Mesodermal cell (in vitro differentiated cells): Measurements from ENCODE around the gene SEMA3F. TPM values are rescaled to one million over a fixed set of nuclear protein-coding genes. Genes with fewer than 3 reads are reported as not detected.
A peak's percentile ranks its signal among the peaks of the same experiment; 100 is the strongest.

Experiments used
- H3K27ac ChIP-seq: 2 replicates; pipeline ENCODE4 v1.7.0; 2013; ENCODE audit warnings: mild to moderate bottlenecking, low read depth, low read length, moderate library complexity; ENCODE audit not compliant: severe bottlenecking
- H3K36me3 ChIP-seq: 2 replicates; pipeline ENCODE4 v1.7.1; 2013; ENCODE audit warnings: mild to moderate bottlenecking, low read length, moderate library complexity; ENCODE audit not compliant: control insufficient read depth, insufficient read depth
- H3K4me1 ChIP-seq: one replicate; pipeline ENCODE4 v1.7.1; 2013; ENCODE audit warnings: mild to moderate bottlenecking, low read length; ENCODE audit not compliant: insufficient read depth, control insufficient read depth, poor library complexity, severe bottlenecking
- H3K4me3 ChIP-seq: 2 replicates; pipeline ENCODE4 v1.7.0; 2013; ENCODE audit warnings: low read length, control low read depth, mild to moderate bottlenecking; ENCODE audit not compliant: insufficient read depth, poor library complexity, severe bottlenecking; ENCODE audit errors: extremely low read depth
- H3K9me3 ChIP-seq: 2 replicates; pipeline ENCODE4 v1.7.1; 2013; ENCODE audit warnings: mild to moderate bottlenecking, low read length, moderate library complexity; ENCODE audit not compliant: control insufficient read depth
- WGBS, 2 experiments: methylation state at CpG; one replicate each; pipeline ENCODE4 v1.1.5; 2013; ENCODE audit warnings: missing lambda C conversion rate in 2 of 2; ENCODE audit not compliant: insufficient coverage in 2 of 2; 5-methylcytosine and 5-hydroxymethylcytosine counted together
- polyA plus RNA-seq, 2 experiments: library from polyadenylated mRNA; stranded (reverse); fragments of 50-300 nt; gene quantifications; one replicate each; pipeline ENCODE4 v1.2.3, GENCODE V29; 2013

SEMA3F gene
- 36.6 TPM for polyA plus RNA-seq (2013, experiment 1 of 2)
- polyA plus RNA-seq (2013, experiment 2 of 2) = 29.9 TPM

GRCh38 chr3:50154840-50155490, at the start of gene SEMA3F:
Gene SEMA3F, plus strand, starts transcription at chr3:50155324. Its CDS starts 4,299 bp downstream, at chr3:50159623.
- H3K27ac ChIP-seq = no peak within 1 kb of the TSS
- 0% methylated on average over 43 to 71 of the region's 98 CpGs for WGBS, 2 experiments
- H3K4me3 ChIP-seq = peak within 1 kb of the TSS; percentile 47
- no peaks in the 10 kb centered on the region for H3K36me3 ChIP-seq
- peaks cover 37% of the 10 kb centered on the region for H3K4me1 ChIP-seq
- H3K9me3 ChIP-seq = no peaks in the 10 kb centered on the region

GRCh38 chr3:50111757-50112156, 43.4 kb upstream of the SEMA3F start:
- Histone ChIP-seq H3K36me3 (peaks cover 100% of the 10 kb centered on the region), H3K9me3 (no peaks in the 10 kb centered on the region), H3K4me1 (no peaks in the 10 kb centered on the region), H3K27ac (no peak overlapping the region), H3K4me3 (no peak overlapping the region)
- 100% methylated on average over 2 of the region's 5 CpGs; no CpG with 5 or more reads in 1 of the 2 experiments for WGBS, 2 experiments

DNA sequence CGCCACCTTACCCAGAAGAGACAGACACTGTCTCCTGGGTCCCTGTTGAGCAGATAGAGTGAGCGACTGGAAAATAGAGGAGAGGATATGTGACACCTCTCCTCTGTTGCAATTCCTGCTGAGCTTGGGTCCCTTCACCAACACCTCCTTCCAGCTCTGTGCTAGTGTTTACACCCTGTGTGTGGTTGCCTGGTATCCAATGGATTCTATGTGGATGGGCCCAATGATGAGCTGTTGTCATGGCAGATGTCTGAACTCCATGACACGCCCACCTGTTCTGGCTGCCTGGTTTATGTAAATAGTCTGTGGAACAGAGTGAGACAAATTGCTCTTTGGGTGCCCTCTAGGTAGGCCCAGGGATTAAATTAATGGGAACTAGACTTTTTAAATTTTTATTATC, 42.7 kb upstream of the SEMA3F start:
- H3K27ac ChIP-seq = no peak overlapping the region
- peaks cover 100% of the 10 kb centered on the region for H3K36me3 ChIP-seq
- H3K4me1 ChIP-seq = no peaks in the 10 kb centered on the region
- H3K9me3 ChIP-seq = no peaks in the 10 kb centered on the region
- WGBS, 2 experiments = 94 to 100% methylated on average over 1 to 2 of the region's 3 CpGs
- H3K4me3 ChIP-seq = no peak overlapping the region

- Histone ChIP-seq H3K9me3 (no peaks in the 10 kb centered on the region), H3K27ac (no peak overlapping the region), H3K36me3 (peaks cover 91% of the 10 kb centered on the region), H3K4me3 (no peak overlapping the region), H3K4me1 (no peaks in the 10 kb centered on the region)
- 97 to 100% methylated on average over 8 of the region's 8 CpGs for WGBS, 2 experiments
Measured at GRCh38 chr3:50117120-50117519, 38.0 kb upstream of the SEMA3F start.

DNA sequence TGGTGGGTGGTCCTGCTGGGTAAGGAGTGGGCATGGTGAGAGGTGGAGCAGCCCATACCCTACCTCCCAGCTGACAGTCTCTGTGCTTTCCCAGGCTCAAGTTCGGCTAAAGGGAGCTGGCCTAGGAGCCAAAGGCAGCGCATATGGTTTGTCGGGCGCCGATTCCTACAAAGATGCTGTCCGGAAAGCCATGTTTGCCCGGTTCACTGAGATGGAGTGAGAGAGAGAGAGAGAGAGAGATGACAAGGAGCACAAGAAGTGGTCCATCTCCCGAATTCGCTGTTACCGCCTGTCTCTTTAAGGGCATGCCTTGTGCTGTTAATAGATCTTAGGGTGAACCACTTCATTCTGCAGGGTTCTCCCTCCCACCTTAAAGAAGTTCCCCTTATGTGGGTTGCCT, 36.9 kb upstream of the SEMA3F start:
- Histone ChIP-seq H3K4me3 (no peak overlapping the region), H3K27ac (no peak overlapping the region), H3K36me3 (peaks cover 83% of the 10 kb centered on the region), H3K4me1 (no peaks in the 10 kb centered on the region), H3K9me3 (no peaks in the 10 kb centered on the region)
- 100% methylated on average over 2 to 7 of the region's 10 CpGs for WGBS, 2 experiments

GRCh38 chr3:50119786-50120185, 35.3 kb upstream of the SEMA3F start:
- H3K27ac ChIP-seq = no peak overlapping the region
- H3K4me1 ChIP-seq = peaks cover 4% of the 10 kb centered on the region
- no peak overlapping the region for H3K4me3 ChIP-seq
- H3K36me3 ChIP-seq = peaks cover 67% of the 10 kb centered on the region
- H3K9me3 ChIP-seq = no peaks in the 10 kb centered on the region
- WGBS, 2 experiments = 100% methylated on average over 1 to 3 of the region's 3 CpGs

GRCh38 chr3:50120364-50121071, 34.6 kb upstream of the SEMA3F start:
- H3K4me3 ChIP-seq = no peak overlapping the region
- H3K4me1 ChIP-seq = peaks cover 9% of the 10 kb centered on the region
- peaks cover 60% of the 10 kb centered on the region for H3K36me3 ChIP-seq
- H3K9me3 ChIP-seq = no peaks in the 10 kb centered on the region
- H3K27ac ChIP-seq = no peak overlapping the region
- WGBS, 2 experiments = 96 to 98% methylated on average over 8 to 9 of the region's 10 CpGs

- Histone ChIP-seq H3K36me3 (peaks cover 52% of the 10 kb centered on the region), H3K4me1 (peaks cover 18% of the 10 kb centered on the region), H3K9me3 (no peaks in the 10 kb centered on the region), H3K27ac (no peak overlapping the region), H3K4me3 (no peak overlapping the region)
- 42 to 56% methylated on average over 9 to 12 of the region's 13 CpGs for WGBS, 2 experiments
Measured at GRCh38 chr3:50121072-50122032, 33.8 kb upstream of the SEMA3F start.

- Histone ChIP-seq H3K4me3 (no peak overlapping the region), H3K27ac (no peak overlapping the region), H3K4me1 (peaks cover 25% of the 10 kb centered on the region), H3K9me3 (no peaks in the 10 kb centered on the region), H3K36me3 (peaks cover 44% of the 10 kb centered on the region)
- WGBS, 2 experiments = 88 to 89% methylated on average over 1 to 2 of the region's 2 CpGs
Measured at GRCh38 chr3:50122071-50122470, 33.1 kb upstream of the SEMA3F start.

DNA sequence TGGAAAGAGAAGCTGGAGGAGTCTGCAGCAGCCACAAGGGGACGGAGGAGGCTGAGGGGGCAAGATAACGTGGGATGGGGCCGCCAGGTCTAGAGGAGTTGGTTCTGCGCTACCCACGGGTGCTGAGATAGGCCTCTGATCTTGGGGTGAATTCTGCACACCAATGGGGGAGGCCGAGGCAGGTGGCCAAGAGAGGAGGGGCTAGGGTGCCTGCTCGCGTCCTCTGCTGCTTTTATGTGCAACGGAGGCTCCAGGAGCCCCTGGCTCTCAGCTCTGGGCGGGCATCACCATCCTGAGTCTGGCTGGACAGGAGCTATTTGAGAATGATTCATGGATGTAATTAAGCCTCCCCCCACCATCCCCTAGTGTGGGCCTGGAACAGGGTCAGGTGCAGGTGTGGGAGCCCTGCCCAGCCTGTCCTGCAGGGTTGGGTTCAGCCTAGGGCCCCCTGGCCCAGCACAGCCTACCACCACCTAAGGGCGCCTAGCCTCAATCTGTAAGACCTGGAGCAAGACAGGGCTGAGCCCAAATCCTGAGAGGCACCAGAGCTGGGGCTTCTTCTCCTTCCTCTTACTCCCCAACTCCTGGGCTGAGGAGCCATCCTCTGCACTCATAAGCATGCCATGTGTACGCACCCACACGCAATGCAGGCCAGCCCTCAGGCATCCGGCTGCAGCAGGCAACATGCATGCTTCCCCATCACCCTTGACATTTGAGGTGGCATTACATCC, 32.3 kb upstream of the SEMA3F start:
- Histone ChIP-seq H3K27ac (no peak overlapping the region), H3K4me3 (no peak overlapping the region), H3K36me3 (peaks cover 37% of the 10 kb centered on the region), H3K4me1 (peaks cover 26% of the 10 kb centered on the region), H3K9me3 (no peaks in the 10 kb centered on the region)
- WGBS, 2 experiments = 96 to 97% methylated on average over 9 to 10 of the region's 14 CpGs
